Sciatic nerve (tissue), 2 donors: ENCODE measurements around the gene MPND. TPM values are rescaled to one million over a fixed set of nuclear protein-coding genes. Genes with fewer than 3 reads are reported as not detected.

ENCODE experiments used
- ATAC-seq: fragments of 200-7000 bp; cut with Tn5 transposase; one replicate; pipeline ENCODE4 v1.9.1; 2020; ENCODE audit warnings: mild to moderate bottlenecking, moderate library complexity
- DNase-seq: peaks from one replicate; pipeline ENCODE4 v3.0.0-alpha.2; 2020; ENCODE audit warnings: low spot score
- intact Hi-C: fragments of 100-400 bp; cut with DNase I; formaldehyde crosslinking; loops from one replicate; pipeline ENCODE4 v1.14.2; 2022
- total RNA-seq: library from RNA; stranded (reverse); fragmentation: NEBNext Ultra II Directional; extraction: Animal tissue kit (Norgen Biotek cat#: 25700); gene quantifications from one replicate; pipeline ENCODE4 v1.2.1, GENCODE V29; 2021
- donor health status: DM: no; HTN: no; CAD: no.
- donor health status: DM: no; HTN: no; CAD: no.

MPND gene
- total RNA-seq, 1 donor from 2014 or later: 13.1 TPM

DNA sequence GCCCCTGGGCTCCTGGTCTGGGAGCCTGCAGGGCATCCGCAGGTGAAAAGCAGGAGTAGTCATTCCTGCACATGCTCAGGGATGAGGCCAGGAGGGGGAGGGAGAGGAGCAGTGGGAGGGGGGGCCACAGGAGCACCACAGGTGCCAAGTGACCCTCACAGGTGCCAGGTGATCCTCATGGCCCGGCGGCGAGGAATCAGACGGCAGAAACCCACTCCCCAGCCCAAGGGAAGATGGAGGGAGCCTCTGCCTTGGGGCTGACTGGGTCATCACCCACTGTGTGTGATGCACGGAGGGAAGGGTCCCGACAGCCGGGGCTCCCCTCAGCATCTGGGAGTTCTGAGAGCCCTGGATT, 29.6 kb downstream of the MPND start:
- intact Hi-C loops: no loop called here
- no peak for DNase-seq
- ATAC-seq: no peak

DNA sequence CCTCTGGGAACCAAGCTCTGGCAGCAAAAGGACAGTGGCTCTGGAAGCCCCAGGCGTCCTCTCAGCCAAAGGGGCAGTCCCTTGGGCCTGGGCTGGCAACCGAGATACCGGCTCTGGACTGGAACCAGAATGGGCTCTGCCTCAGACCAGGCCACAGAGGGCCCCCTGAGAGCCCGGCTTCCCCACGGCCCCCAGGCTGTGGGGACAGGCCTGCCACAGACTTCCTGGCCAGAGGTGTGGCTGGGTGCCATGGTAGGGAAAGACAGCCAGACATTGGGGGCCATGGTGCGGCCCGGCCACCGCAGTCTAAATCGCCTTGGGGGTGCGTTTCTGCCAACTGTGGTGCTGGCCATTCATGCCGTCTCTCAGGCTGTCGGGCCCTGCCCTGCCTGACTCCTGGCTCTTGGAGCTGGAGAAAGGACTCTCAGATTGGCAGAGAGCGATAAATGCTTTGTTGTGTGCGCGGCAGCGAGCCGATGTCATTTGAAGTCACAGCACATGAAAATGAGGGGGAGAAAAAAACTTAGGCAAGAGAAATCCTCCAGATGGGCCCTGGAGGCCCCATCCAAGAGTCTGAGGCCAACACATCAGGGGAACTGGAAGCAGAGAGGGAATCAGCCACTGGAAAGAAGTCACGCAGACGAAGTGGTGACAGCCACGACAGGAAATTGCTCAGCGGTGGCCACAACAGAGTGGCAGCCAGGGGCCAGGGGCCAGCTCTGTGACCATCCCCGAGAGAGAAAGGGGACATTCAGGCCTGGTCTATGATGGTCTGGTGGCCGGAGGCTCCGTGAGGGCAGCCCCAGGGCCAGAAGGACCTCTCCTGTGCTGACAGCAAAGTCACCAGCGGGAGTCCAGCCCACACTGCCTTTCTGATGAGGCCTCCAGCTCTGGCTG, 30.5 kb downstream of the MPND start:
- DNase-seq (no peak), ATAC-seq (peak; percentile 19)

DNA sequence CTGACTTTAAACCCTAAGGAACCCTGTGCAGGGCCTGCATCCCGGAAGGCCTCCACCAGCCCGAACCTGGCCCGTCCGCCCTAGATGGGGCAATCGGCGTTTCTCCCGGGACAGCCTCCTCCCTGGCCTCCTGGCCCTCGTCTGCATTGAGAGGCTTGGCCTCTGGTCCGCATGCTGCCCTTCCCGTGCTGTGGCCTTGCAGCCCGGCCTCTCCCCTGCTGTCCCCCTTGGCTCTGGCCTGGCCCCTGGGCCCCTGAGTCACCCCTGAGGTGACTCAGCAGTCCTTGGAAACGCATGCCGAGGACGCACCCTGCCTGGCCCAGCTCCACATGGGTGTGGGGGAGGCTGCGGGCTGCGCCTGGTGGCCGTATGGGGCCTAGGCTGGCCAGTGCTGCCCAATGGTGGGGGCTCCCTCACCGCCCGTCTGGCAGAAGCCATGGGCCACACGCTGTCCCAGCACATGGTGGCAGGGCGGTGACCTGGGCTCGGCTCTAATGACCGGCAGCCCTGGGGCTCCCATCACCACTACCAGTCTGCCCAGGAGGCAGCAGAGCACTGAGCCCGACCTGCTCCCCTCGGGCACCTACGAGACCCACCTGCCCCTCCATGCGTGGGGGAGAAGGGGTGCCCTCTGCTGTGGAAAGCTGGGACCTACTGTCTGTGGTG, 31.3 kb downstream of the MPND start:
- ATAC-seq: peak; percentile 77
- intact Hi-C loops: no loop called here
- no peak for DNase-seq

More for the DNA sequence above, 30.5 kb downstream of the MPND start:
- intact Hi-C loops: no loop called here

DNA sequence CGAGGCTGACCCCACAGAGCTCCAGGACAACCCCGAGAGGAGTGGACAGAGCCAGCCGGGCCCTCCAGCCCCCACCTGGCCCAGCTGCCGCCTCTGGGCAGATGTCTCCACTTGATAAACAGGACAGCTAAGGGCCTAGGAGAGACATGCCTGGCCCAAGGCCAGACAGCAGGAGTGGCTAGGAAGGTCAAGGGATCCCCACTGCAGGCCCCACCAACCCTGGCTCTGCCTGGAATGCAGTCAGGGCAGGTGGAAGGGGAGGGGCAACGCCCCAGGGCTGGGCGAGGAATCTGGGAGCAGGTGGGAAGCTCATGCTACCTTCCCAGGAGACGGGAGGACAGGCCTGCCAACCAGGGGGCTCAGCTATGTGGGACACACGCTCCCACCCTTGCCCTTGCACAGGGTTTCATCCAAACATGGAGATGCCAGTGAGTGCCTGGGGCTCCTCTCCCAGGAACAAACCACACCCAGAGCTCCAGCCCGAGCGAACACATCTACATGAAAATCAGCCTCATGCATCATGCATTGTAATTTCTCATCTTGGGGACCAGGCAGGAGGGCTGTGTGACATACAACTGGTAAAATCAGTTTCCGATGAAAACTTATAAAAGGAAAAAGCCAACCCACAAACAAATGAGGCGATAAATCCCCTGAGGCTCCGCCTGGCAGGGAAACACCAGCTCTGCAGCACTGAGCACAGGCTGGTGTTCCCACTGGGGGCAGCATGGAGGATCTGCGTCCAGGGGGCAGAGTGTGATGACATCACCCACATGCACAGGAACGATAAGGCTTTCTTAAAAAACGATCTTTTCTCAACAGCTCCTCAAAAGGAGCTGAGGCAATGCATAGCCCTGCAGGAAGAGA, 32.0 kb downstream of the MPND start:
- DNase-seq (no peak), ATAC-seq (peak; percentile 11)
- intact Hi-C loops: no loop called here

DNA sequence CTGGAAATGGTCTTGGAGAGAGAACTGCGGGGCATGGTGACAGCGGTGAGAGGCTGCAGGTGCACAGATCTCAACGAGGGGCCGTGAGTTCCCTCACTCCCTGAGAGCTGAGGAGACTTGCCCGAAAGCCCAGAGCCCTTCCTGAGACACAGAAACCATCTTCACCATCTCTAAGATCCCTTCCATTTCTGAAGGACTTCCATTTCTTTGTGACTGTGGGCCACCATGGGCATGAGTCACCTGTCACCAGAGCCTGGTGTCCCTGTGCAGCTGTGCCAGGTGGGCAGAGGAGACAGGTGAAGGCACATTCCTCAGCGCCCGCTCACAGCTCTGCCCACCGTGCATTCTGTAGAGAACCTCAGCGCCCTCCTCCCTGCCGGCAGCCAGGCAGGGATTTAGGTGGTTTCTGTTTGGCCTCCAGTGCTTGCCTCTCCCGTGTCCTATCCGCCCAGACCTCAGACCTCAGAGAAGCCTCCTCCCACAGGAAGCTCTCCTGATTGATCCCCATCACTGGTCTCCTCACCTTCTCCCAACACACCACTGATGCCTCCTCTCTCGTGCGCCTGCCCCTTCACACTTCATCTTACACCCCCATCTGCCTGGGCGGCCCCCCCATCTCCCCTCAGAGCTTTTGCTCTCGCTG, 32.8 kb downstream of the MPND start:
- intact Hi-C loops: no loop called here
- ATAC-seq: no peak
- DNase-seq: no peak

DNA sequence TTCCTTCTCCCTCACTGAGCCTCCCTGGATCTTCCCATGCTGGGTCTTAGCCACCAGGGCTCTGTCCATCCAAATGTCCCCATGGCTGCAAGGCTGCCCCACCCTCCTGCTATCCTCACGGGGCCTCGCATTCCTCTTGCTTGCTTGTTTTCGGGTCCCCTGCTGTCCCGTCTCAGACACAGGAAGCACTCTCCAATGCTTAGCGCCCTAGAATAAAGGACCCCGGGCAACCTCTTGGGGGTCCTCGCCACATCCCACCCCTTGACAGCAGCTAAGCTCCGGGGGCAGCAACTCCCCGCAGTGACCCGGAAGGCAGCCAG, 33.3 kb downstream of the MPND start:
- ATAC-seq (no peak), DNase-seq (no peak)
- intact Hi-C loops: no loop called here

DNA sequence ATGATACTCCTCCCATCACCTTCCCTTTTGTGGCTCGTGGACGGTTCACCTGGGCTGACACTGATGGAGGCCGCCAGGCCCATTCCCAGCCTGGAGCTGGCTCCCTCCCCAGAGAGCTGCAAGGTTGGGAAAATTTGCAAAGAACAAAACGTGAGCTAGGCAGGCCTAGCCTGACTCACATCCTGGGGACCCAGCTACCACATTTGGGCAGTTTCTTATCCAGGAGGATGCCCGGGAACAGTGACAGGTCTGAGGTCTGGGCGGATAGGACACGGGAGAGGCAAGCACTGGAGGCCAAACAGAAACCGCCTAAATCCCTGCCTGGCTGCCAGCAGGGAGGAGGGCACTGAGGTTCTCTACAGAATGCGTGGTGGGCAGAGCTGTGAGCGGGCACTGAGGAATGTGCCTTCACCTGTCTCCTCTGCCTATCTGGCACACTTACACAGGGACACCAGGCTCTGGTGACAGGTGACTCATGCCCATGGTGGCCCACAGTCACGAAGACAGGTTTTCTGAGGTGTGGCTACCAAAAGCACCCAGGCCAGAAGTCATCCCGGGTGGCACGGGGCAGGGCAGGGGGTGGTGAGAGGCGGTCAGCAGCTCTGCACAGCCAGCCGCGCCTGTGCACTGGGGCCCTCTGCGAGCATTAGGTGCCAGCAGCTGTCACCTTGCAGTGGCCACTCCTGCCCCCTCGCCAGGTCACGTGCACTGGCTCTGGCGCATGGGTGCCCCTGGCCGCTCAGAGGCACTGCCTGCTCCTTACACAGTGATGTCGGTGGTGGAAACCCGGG, 33.8 kb downstream of the MPND start:
- DNase-seq (no peak), ATAC-seq (no peak)
- intact Hi-C loops: no loop called here

DNA sequence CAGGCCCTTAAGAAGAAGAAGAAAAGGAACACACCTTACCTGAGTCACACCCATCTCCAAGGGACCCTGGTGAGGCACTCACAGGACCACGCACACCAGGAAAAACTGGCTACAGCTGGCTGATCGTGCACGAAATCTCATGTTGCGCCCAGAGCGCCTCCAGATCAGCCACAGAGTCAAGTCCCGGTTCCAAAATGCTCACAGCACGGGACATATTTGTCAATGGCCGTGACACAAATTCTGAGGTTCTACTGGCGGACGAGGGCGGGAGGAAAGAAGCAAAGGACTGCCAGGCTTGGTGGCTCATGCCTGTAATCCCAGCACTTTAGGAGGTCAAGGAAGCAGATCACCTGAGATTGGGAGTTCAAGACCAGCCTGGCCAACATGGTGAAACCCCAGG, 35.5 kb downstream of the MPND start:
- intact Hi-C loops: no loop called here
- DNase-seq: no peak
- no peak for ATAC-seq

DNA sequence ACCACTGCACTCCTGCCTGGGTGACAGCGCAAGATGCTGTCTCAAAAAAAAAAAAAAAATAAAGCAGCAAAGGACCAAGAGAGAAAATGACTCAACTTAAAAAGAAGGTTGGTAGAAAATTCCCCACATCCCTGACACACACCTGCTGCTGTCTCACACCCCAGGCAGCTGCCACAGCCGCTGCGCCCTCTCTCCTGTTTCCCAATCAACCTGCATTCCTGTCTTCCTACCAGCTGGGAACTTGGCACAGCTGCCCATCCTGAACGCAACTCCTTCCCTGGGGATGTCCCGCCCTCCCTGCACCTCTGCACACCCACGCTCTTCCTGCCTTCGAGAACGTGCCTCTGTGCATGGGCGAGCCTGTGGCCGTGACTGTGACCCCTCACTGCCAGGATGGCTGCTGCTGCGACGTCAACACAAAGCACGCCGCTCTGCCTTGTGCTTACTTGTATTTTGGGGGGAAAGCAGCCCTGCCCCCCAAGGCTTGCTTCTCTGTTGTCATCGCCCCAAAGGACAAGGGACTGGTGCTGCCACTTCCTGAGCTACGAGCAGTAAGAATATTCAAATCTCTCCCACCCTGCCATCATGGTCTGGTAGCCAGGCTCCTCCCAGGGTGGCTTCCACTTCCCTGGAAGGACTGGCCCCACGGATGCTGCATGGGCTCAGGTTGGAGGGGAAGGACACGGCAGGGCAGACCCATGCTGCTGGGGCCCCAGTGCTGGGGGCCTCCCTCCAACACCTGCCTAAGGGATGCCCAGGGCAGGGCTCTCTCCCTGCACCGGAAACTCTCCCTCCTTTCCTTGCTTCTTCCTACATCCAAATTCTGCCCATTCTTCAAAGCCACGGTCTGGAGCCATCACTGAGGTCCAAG, 36.3 kb downstream of the MPND start:
- no peak for ATAC-seq

DNA sequence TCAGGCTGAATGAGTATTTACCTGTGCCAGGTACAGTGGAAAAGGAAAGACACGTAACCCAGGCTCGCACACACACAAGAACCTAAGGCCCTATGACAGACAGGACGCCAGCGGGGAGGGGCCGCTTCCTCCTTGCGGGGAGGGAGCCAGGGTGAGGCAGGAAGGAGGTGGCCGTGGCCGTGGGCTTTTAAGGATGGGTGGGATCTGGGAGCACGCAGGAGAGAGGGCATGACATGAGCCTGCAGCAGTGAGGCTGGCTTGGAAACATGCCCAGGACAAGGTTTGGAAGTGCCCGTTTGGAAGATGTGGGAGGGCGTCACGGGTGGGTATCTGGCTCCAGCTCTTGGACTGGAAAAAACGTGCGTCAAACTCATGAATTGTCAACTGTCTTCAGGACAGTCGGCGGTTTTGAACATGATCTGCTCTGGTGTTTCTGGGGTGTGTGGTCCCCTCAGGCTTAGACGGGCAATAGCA, 36.9 kb downstream of the MPND start:
- intact Hi-C loops: no loop called here
- peak; percentile 30 for ATAC-seq
- DNase-seq: no peak

More for the DNA sequence above, 36.3 kb downstream of the MPND start:
- no peak for DNase-seq
- intact Hi-C loops: no loop called here

DNA sequence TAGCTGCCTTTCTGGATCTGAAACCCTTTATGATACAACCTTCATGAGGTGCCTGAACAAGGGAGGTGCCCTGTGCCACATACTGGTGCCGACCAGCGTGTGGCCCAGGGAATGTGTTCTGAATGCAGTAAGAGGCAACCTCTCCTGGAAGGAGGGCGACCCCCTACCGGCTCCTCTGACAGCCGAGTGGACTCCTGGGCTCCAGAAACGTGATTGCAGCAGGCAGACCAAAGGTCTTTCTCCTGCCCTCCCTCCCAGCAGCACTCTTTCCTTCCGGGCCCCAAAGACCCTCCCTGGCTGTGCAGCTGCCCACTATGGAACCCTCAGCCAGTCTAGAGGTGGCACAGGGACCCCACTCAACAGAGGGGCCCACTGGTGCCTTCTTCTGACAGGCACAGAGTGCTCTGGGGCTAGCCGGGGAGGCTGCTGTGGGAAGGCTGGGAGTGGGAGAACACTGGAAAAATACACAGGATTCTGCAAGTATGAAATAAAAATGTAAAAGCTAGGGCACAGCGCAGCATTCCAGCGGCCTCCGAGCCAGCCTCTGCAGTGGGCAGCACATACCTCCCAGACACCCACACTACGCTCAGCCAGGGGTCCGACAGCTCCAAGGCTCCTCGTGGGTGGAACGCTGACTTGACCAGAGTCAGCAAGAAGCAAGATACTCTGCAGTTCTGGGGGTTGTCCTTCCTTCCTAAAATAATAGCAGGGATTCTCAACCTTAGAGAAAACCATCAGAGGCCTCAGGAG, 42.1 kb downstream of the MPND start:
- ATAC-seq: peak; percentile 25
- no peak for DNase-seq
- intact Hi-C loops: no loop called here

DNA sequence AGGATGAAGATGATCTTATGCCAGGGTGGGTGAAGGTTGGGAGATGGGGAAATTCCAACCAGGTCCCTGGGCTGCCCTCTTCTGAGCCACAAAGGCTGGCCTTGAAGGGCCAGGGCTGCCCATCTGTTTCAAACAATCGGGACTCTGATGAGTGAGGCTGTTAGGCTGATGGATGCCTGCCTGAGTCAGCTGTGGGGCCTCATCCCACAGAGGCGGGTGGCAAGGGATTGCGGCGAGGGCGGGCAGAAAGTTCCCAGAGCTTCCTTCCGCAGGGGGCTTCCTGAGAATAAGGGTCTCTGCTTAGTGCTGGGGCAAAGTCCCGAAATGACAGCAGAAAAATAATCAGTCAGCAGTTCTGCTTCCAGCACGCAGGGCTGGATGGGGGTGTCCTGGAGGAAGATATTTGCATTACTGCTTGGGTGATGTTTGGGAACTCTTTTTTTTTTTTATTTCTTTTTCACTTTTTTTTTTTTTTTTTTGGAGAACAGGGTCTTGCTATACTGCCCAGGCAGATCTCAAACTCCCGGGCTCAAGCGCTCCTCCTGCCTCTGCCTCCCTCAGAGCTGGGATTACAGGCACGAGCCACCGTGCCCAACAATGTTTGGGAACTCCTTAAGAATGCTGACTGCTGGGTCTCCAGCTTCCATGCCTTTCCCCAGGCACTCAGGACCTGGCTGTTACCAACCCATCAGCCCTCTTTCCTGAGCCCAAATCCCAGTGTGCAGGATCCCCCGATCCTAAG, 42.9 kb downstream of the MPND start:
- no peak for DNase-seq
- intact Hi-C loops: no loop called here
- ATAC-seq: no peak

DNA sequence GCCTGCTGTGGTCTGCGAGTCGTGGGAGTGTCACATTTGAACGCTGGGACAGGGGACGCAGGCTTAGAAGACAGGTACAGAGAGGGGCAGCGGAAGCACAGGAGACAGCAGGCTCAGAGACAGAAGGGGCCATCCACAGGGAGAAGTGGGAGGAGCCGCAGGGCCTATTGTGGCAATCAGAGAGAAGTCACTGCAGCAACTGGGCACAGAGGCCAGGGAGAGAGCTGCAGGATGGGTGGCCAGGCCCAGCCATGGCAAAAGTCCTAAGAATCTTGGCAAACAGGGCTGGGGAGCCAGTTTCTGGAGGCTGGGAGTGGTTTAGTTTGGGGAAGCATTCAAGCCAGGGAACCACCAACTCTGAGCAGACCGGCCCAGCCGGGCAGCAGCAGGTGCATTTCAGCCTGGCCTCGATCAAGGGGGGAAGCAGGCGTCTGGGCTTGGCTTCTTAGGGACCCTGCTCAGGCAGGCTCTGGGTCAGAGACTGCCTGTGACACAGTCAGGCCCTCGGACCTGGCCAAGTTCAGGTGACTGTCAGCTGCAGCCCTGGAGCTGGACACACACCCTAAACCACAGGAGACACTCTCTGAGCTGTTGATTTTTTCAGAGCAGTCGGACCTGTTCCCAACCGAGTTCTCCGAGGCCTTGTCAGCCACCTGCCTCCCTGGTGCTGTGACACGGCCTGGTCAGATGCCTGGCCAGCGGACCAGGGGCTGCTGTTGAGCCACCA, 45.1 kb downstream of the MPND start:
- DNase-seq (no peak), ATAC-seq (peak; percentile 15)
- intact Hi-C loops: no loop called here

DNA sequence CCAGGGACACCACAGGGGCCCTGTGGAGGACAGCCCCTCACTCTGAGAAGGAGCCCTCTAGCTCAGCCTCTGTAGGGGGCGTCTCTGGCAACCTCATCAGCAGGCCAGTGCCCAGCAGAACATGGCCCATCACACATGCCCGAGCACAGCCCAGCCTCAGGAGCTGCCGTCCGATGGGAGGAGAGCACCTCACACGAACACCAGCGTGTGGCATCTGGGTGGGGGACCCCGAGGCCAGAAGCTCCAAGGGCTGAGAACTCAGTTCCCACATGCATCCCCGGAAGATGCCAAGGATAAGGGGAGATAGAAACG, 45.7 kb downstream of the MPND start:
- no peak for DNase-seq
- intact Hi-C loops: no loop called here
- ATAC-seq: no peak

DNA sequence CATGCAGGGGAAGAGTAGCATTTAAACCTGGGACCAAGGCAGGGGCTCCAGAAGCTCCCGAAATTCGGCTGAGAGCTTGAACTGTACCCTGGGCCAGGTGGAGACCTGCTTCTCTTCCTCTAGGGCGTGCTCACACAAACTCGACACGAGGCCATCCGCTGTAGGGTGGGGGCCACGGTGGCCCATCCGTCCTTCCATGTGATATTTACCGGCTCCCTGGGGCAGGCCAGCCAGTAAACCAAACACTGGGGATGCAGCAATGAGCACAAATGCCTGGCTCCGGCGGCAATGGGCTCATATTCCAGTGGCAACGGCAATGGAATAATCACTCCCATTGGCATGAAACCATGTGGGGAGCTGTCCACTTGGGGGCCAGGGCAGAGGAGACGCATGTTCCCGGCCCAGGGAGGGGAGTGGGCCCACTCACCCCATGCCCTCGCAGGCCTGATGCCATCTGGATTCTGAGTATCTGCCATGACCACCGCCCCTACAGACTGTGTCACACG, 46.2 kb downstream of the MPND start:
- peak; percentile 1 for ATAC-seq
- intact Hi-C loops: no loop called here
- DNase-seq: no peak
